ENCODE data around the gene BCL2L1.
"Not testable (repeated sequence)": the region's sequence is repeated elsewhere in the genome, so short reads cannot be mapped to it uniquely, and the experiment has no call there.

BCL2L1 gene

DNA sequence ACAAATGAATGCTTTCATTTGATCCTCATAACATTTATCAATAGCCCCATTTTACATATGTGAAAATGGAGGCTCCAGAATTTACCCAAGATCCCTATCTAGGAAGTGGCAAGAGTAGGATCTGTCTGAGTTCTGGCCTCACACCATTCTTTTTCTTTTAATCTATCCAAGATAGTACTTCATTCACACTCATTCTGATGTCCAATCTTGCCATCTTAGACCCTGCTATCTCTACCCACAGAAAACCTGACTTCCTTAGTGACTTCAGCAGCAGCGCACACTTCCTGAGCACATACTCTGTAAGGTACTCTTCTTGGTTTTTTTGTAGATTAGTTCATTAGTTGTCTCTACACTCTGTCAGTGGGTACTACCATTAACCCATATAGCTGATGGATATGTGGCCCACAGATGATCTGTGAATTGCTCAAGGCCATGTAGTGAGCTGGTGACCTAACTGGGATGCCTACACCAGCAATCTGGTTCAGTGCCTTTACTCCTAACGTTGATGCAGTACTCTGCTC lies 48.7 kb downstream of the BCL2L1 start:
- no peak for DNase-seq

DNA sequence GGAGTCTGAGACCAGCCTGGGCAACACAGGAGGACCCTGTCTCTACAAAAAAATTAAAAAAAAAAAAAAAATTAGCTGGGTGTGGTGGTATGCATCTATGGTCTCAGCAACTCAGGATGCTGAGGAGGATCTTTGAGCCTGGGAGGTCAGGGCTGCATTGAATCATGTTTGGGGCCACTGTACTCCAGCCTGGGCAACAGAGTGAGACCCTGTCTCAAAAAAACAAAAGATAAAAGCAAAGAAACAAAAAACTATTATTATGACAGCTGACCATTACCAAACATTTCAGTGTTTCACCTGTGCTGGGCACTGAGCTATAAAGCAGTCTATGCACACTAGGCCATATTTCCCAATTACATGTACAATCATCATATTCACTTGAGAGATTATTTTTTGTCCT lies 49.2 kb downstream of the BCL2L1 start:
- no peak for DNase-seq

DNA sequence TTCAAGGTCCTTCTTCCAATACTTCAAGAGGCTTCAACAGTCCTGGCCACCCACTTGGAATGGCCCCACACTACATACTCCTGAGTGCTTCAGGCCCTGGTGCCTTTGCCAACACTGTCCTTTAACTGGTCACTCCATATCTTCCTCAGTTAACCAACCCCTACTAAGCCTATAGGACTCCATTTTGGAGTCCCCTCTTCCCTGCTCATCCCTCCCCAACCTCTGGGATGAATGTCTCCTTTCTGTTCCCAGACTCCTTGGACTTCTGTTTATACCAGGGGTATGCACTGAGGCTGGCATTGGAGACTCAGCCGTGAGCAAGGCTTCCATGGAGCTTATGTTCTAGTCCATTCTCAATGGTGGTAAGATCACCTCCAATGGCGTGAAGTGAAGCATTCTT lies 51.3 kb downstream of the BCL2L1 start:
- DNase-seq = no peak

DNA sequence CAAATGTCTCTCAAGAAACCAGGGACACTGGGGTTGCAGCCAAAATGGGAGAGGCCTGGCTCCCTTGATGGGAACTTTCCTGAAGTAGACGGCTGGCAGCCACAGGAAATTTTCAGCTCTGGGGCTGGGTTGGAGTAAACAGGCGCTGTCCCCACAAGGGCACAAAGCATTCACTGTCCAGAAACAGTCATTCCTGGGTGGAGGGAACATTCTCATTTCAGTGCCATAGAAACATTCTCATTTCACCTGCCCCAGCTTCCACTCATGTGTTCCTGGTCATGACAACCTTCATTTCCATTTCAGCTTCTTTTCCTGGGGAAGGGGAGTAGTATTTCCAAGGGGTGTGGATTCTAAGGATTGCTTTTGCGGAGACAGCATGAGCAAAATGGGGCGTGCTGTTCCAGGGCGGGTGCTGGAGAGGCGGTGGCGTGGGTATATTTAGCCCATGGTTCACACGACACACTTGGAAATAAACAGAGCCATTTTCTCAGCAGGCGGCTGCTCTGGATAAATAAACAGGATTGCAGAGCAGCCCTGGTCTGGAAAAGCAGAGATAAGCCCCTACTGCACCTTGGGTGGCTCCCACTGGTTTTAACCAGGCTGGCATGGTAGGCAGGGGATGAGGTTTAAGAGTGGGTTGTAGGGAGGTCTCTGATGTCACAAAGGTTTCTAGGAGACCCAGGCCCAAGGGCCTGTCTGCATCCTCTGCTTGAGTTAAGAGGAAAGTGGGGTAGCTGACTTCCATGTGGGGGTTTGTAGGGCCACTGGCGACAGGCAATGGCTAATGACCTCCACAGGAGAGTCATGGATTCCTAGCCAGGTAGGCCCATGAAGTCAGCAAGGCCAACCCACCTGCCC lies 52.1 kb downstream of the BCL2L1 start:
- no peak for DNase-seq

DNA sequence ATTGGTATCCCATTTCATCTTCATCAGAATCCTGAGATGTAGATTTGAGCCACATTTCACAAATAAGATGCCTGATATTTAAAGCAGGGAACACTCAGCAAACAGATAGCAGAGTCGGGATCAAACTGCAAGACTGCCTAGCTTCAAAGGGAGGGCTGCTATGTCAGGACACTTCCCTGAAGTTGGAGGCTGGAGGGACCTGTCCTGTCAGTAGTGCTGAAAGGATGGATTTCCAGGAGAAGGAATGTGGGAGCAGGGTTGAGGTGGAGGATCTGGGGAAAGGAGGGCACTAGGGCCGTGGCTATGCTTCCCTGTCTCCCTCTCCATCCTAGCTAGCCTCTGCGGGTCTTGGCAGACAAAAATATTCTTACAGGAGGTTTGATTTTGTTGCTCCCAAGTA lies 52.8 kb downstream of the BCL2L1 start:
- no peak for DNase-seq

DNA sequence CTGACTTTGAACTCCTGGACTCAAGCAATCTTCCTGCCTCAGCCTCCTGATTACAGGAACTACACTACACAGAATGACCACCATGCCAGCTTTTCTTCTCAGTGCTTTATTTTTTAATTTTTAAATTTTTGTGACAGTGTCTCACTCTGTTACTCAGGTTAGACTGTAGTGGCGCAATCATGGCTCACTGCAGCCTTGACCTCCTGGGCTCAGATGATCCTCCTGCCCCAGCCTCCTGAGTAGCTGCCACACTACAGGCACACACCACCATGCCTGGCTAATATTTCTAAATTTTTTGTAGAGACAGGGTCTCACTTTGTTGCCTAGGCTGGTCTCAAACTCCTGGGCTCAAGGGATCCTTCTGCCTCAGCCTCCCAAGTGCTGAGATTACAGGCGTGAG lies 53.7 kb downstream of the BCL2L1 start:
- not testable (repeated sequence) for DNase-seq

DNA sequence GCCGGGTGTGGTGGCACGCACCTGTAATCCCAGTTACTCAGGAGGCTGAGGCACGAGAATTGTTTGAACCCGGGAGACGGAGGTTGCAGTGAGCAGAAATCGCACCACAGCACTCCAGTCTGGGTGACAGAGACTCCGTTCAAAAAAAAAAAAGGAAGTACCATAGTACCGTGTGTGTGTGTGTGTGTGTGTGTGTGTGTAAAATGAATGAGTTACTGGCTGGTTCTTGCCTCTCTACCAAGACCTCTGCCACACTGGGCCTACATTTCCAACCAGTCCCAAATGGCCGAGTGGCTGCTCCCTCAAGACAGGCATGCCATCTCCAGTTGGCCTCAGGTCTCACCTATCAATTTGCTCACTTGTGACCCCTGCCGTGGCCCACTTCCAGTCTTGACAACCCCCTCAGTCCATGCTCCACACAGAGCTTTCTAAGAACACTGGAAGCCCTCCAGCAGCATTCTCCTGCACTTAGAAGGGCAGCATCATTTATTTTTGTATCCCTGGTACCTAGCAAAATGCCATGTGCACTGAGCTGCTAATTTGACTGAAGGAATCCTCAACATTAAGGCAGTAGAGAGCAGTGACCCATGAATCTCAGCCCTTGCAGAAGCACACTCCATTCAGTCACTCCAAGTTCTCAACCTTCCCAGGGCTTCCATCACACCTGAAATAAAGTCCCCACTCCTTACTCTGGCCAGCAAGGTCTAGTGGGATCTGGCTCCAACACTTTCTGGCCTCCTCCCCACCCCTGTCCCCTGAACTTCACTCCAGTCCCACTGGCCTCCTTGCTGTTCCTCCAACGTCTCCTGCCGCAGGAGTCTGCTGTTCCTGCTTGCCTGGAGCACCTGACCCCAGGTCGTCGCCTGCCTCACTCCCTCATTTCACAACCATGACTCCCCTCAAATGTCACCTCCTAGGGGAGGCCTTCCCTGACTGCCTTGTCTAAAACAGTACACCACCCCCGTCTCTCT lies 55.1 kb downstream of the BCL2L1 start:
- no peak for DNase-seq

DNA sequence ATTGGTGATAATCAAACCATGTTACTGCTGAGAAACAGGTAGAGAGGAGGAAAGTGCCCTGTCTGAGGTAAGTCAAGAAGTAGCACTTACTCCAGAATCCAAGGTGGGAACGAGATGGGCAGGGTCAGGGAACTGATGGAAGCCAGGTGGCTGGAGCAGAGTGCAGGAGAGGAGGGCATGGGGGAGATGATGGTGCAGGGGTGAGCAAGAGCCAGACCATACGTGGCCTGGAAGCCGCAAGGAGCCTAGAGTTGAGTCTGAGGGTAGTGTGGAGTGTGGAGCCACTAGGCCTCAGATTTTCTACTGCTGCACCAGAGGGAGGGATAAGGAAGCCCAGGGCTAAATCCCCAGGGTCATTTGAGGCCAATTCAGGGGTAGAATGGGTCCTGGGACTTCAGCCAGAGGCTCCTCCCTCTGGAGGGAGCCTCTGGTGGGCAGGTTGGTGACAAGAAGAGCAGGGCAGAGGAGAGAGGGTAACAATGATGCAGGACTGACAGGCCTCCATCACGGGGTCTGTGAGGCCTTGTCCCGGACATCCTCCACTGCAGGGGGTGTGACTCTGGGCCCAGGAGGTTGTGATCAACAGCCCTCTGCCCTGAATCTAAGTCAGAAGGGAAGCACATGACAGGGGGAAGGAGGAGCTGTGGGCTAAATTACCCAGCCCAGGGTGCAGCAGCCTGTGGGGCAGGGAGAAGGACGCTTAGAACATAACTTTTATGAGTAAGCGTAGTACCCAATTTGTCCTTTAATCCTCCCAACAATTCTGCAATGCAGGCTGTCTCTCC lies 56.2 kb downstream of the BCL2L1 start:
- DNase-seq = no peak

DNA sequence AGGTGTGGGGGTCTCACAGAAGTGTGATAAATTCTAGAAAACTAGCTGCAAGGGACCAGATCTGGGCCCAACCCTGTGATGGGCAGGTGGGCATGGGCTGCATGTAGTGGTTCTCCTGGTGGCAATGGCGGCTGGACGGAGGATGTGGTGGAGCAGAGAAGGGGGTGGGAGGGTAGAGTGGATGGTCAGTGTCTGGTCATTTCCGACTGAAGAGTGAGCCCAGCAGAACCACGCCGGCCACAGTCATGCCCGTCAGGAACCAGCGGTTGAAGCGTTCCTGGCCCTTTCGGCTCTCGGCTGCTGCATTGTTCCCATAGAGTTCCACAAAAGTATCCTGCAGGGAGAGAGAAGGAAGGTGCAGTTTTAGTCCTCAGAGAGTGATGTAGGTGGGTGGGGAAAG lies 56.9 kb downstream of the BCL2L1 start:
- DNase-seq = no peak

DNA sequence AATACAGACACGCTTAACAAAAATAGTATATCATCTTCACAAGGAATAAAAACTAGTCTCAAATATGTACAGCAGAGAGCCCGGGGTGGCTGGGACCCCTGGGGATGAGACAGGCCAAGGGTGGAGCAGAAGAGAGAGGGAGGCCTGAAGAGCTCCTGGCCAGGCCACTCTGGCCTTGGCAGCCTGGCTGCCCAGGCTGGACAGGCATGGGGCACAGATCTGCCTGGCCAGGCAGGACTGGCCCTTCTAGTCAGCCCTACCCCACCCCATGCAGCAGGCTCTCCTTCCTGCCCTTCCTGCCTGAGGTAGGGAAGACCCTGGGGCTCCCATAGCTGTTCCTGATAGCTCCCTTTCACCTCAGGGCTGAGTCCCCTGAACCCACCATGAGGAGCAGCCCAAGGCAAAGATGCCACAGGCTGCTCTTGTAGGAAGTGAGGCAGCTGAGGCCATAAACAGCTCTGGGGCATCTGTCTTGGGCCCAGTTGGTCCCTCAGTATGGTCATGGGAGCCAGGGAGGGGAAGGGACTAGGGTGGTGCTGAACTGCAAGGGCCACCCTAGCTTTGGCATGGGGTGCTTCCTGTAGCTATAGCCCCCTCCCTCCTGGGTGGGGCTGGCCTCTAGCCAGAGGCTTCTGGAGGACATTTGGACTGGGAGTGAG lies 57.8 kb downstream of the BCL2L1 start:
- no peak for DNase-seq

DNA sequence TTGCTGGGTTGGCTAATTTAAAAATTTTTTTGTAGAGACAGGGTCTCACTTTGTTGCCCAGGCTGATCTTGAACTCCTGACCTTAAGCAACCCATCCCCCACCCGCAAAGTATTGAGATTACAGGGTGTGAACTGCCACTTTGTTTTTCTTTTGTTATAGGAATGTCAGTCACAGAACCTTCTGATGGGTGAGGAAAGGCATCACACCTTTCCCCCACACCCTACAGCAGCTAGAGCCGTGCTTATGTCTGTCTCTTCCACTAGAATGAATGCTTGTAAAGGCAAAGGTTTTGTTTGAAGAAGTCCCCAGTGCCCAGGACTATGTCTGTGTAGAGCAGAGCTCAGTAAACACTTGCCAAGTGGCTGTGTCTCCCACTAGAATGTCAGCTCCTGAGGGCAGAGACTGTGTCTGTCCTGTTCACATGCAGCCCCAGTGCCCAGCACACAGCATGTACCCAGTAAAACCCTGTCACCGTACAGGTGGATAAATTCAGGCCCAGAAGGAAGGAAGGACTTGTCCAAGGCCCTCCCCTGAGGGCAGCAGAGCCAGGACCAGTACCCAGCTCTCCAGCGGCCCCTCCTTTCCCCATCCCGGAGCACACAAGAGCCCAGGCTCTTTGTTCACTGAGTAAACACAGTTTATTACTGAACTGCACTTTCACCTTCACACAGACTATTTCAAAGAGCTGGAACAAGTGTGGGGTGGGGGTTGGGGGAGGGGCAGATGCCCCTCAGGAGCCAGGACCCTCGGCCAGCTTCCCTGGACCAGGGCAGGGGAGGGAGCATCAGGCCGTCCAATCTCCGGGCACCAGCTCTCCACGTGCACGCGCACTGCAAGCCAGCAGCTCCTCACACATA lies 58.6 kb downstream of the BCL2L1 start:
- peak; percentile 62 for DNase-seq

DNA sequence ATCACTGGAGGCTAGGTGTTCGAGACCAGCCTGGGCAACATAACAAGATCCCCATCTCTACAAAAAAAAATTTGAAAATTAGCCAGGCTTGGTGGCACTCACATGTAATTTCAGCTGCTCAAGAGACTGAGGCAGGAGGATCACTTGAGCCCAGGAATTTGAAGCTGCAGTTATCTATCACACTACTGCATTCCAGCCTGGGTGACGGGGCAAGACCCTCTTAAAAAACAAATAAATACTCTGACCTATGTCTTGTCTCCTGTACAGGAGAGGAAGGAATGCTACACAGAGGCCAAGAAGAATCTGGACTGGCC lies 59.2 kb downstream of the BCL2L1 start:
- DNase-seq = no peak

DNA sequence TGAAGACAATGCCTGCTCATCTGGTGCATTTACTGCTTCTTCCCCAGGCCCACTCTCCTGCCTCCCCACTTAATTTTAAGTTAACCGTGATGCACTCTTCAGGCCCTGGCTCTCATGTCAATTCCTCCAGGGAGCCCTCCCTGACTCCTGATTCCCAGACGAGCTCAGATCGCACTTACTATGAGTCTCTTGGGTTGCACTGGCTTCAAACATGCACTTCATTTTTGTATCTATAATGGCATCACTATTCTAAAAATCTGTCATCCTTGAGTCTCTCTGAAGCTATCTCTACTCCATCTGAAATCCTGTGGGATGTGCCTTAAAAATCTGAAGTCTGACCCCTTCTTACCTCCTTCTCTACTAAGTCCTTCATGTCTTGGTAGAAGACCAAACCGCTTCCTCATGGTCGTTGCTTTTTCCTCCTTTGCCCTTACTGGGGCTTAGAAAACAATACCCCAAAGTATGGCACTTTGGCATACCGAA lies 60.3 kb downstream of the BCL2L1 start:
- no peak for DNase-seq

DNA sequence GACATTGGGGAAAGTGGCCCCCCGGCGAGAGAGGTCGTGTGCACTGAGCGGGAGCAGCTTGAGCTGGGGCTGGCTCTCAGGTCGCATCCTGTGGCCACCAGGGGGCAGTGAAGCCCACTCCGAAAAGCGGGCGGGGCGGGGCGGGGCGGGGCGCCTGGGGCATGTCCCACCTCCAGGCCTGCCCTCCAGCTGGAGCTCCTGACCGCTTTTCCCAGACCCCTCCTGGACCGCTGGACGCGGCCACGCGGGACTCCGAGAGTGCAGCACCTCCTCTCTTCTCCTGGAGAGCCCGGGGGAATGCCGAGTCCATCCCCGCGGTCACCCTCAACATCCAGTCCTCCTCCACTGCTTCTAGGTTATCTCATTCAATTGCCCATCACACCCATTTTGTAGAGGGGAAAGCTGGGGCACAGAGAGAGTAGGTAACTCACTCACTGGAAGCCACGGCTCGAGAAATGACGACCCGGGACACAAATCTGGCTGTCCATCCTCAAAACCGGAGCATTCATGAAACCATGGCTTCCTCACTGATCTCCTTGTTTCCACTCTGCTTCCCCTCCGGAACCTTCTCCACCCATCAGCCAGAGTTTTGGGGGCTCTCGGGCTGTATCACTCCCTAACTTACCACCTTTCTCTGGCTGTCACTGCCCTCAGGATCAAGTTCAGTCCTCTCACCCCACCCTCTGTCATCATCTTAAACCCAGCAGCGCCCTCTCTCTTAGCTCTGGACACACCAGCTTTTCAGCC lies 60.9 kb downstream of the BCL2L1 start:
- DNase-seq = peak; percentile 36

DNA sequence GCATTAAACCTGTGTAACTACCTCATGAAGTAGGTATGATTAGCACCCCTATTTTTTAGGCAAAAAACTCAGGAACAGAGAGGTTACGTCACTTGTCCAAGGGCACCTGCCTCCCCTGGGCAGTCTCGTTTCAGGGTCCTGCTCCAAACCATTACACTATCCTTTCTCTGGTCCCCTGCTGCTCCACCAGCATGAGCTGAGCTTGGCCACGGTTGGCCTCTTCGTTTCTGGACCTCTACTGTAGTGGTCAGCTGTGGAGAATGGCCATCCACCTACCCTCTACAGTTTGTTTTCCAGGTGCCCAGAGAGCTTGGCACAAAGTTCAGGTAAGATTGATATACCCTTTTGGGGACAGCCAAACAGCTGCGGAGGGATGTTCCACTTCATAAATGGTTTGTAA lies 68.1 kb downstream of the BCL2L1 start:
- no peak for DNase-seq

DNA sequence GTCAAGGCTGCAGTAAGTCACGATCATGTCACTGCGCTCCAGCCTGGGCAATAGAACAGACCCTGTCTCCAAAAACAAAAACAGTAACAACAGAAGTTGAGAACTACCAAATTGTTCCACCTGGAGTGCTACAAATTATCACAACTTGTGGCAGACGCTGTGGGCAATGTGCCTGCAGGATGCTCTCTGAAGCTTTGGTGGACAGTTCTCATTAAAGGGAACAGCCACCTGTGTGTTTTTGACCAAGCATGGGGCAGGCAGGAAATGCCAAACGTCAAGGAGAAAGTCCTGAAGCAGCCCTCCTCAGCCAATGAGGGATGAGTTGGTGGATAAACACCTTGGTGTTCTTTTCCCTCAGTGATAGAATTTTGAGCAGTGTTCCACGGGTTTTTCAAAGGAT lies 69.1 kb downstream of the BCL2L1 start:
- no peak for DNase-seq

DNA sequence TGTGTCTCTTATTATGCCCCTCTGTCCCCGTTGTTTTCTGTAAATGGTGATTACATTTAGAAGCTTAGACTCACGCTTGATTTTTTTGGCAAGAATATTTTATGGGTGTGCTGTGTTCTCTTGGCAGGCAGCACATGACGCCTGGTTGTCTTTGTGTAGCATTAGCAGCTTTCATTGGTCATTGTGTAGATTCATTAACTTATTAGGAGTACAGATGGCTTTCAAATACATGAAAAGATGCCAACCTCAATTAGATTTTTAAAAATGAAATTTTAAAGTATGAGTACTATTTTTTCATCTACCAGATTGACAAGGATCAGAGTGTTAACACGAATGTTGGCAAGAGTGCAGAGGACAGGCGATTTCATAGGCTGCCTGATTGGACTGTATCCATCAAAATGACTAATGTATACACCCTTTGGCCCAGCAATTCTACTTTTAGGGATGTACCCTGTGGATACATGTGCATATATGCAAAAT lies 69.7 kb downstream of the BCL2L1 start:
- DNase-seq = no peak

DNA sequence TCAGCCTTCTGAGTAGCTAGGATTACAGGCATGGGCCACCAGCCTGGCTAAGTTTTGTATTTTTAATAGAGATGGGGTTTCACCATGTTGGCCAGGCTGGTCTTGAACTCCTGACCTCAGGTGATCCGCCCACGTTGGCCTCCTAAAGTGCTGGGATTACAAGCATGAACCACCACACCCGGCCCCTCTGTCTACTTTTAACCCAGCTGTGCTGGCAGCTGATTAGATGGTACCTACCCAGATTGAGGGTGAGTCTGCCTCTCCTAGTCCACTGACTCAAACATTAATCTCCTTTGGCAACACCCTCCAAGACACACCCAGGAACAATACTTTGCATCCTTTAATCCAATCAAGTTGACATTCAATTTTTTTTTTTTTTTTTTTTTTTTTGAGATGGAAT lies 74.6 kb downstream of the BCL2L1 start:
- DNase-seq = not testable (repeated sequence)

DNA sequence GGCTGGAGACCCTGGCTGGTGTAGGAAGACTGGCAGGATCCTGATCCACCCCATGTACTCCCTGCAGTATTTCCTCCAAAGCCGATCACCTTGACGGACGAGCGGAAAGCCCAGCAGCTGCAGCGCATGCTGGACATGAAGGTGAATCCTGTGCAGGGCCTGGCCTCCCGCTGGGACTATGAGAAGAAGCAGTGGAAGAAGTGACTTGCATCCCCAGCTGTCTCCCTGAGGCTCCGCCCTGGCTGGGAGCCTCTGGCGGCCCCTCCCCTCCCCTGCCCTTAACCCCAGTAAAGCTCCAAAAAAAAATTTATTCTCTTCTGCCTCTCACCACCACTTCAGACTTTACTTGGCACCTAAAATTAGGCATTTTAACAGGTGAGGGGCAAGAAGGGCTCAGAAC lies 78.0 kb downstream of the BCL2L1 start:
- no peak for DNase-seq

DNA sequence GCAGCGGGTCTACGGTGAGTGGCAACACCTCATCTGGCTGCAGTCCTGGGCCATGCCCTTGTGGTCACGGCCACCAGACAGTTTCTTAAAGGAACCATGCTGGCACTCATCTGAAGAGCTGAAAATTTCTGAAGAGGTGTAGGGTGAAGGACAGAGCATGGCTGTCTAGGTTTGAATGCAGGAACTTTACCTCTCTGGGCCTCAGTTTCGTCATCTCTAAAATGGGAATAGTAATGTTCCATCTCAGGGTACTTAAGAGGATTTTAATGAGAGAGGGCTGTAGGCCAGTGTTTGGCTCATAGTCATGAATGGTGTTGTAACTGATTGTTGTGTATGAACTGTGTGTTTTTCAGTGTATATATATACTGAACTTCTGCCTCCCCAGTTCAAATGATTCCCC lies 79.1 kb downstream of the BCL2L1 start:
- DNase-seq = no peak

Measured in NCI-H2029 treated with DMSO at 0.1 percent for 48 hours (cell line).